WTC11 (cell line): ENCODE data around the gene SLC9A6. TPM values are rescaled to one million over a fixed set of nuclear protein-coding genes. Genes with fewer than 3 reads are reported as not detected.

ENCODE experiments used
- ATAC-seq: fragments of 200-7000 bp; cut with Tn5 transposase; 2 replicates; pipeline ENCODE4 v1.10.0; 2021; ENCODE audit warnings: mild to moderate bottlenecking, moderate library complexity
- CTCF ChIA-PET: fragments of 300-600 bp; sonication (Branson Sonifier 250); formaldehyde crosslinking; loops from one replicate; lab custom pipeline; 2021; ENCODE audit warnings: antibody characterized with exemption; lab: Charles Lee
- POLR2A ChIA-PET: fragments of 350-600 bp; sonication (Branson Sonifier 250); formaldehyde crosslinking; loops from one replicate; lab custom pipeline; 2021; ENCODE audit warnings: antibody characterized with exemption; lab: Charles Lee
- DNase-seq: peaks from one replicate; pipeline ENCODE4 v3.0.0; 2021; ENCODE audit warnings: low spot score
- H3K27ac Mint-ChIP-seq: 2 replicates; pipeline ENCODE4 v1.8.0; 2021; ENCODE audit warnings: mixed read lengths
- H3K27me3 Mint-ChIP-seq: 2 replicates; pipeline ENCODE4 v1.8.0; 2021; ENCODE audit warnings: low read depth, mild to moderate bottlenecking, moderate library complexity, mixed read lengths
- H3K36me3 Mint-ChIP-seq: 2 replicates; pipeline ENCODE4 v1.8.0; 2021; ENCODE audit warnings: mixed read lengths
- H3K4me1 Mint-ChIP-seq: 2 replicates; pipeline ENCODE4 v1.8.0; 2022; ENCODE audit warnings: mixed read lengths
- H3K4me3 Mint-ChIP-seq: 2 replicates; pipeline ENCODE4 v1.8.0; 2021; ENCODE audit warnings: mild to moderate bottlenecking, moderate library complexity, mixed read lengths
- H3K9me3 Mint-ChIP-seq: 2 replicates; pipeline ENCODE4 v1.8.0; 2021; ENCODE audit warnings: mixed read lengths
- CBFB ChIP-seq: sonication (generic); formaldehyde crosslinking; IDR thresholded peaks from 2 replicates; pipeline ENCODE4 v1.8.1; 2022; ENCODE audit warnings: mild to moderate bottlenecking, low read depth, missing genetic modification reagents
- E2F1 ChIP-seq: sonication (generic); formaldehyde crosslinking; IDR thresholded peaks from 2 replicates; pipeline ENCODE4 v1.8.0; 2022; ENCODE audit warnings: mild to moderate bottlenecking, missing genetic modification reagents
- FOXJ3 ChIP-seq: sonication (generic); formaldehyde crosslinking; IDR thresholded peaks from 2 replicates; pipeline ENCODE4 v1.9.0; 2021; ENCODE audit warnings: missing genetic modification reagents, mild to moderate bottlenecking, borderline replicate concordance
- GTF2I ChIP-seq: fragments of 250-450 bp; sonication (Bioruptor Pico); conservative IDR thresholded peaks from 2 replicates; pipeline ENCODE4 v1.4.0; 2021; ENCODE audit warnings: mild to moderate bottlenecking
- IRF1 ChIP-seq: sonication (generic); formaldehyde crosslinking; IDR thresholded peaks from 2 replicates; pipeline ENCODE4 v1.8.0; 2023; ENCODE audit warnings: missing genetic modification reagents
- NR3C1 ChIP-seq: sonication (generic); formaldehyde crosslinking; conservative IDR thresholded peaks from 2 replicates; pipeline ENCODE4 v1.8.1; 2023; ENCODE audit warnings: low read depth, mild to moderate bottlenecking, missing genetic modification reagents
- TEAD1 ChIP-seq: sonication (generic); formaldehyde crosslinking; IDR thresholded peaks from 2 replicates; pipeline ENCODE4 v1.8.0; 2022; ENCODE audit warnings: mild to moderate bottlenecking, missing genetic modification reagents
- TEAD4 ChIP-seq: sonication (generic); formaldehyde crosslinking; IDR thresholded peaks from 2 replicates; pipeline ENCODE4 v1.8.0; 2022; ENCODE audit warnings: mild to moderate bottlenecking, missing genetic modification reagents
- ZNF219 ChIP-seq: sonication (generic); formaldehyde crosslinking; IDR thresholded peaks from 2 replicates; pipeline ENCODE4 v1.8.0; 2023; ENCODE audit warnings: missing genetic modification reagents, mild to moderate bottlenecking, borderline replicate concordance
- ZNF317 ChIP-seq: sonication (generic); formaldehyde crosslinking; IDR thresholded peaks from 2 replicates; pipeline ENCODE4 v1.8.1; 2023; ENCODE audit warnings: low read depth, mild to moderate bottlenecking, moderate library complexity, missing genetic modification reagents, borderline replicate concordance
- ZNF396 ChIP-seq: fragments of 250-450 bp; sonication (Bioruptor Pico); IDR thresholded peaks from 2 replicates; pipeline ENCODE4 v1.8.0; 2021; ENCODE audit warnings: mild to moderate bottlenecking, moderate library complexity, borderline replicate concordance
- total RNA-seq: library from RNA; stranded (reverse); gene quantifications from 3 replicates; pipeline ENCODE4 v1.2.3, GENCODE V29; 2021
- TF ChIP-seq, protein P1 (sequence below): sonication (generic); formaldehyde crosslinking; IDR thresholded peaks from 2 replicates; pipeline ENCODE4 v1.8.0; 2023; ENCODE audit warnings: missing genetic modification reagents, mild to moderate bottlenecking, borderline replicate concordance
- TF ChIP-seq, protein P2 (sequence below): sonication (generic); formaldehyde crosslinking; IDR thresholded peaks from 2 replicates; pipeline ENCODE4 v1.8.1; 2023; ENCODE audit warnings: mild to moderate bottlenecking, missing genetic modification reagents, borderline replicate concordance
- TF ChIP-seq, protein P3 (sequence below): fragments of 250-450 bp; sonication (Bioruptor Pico); IDR thresholded peaks from 2 replicates; pipeline ENCODE4 v1.8.0; 2021; ENCODE audit warnings: mild to moderate bottlenecking

SLC9A6 gene
- total RNA-seq, 1 experiment from 2014 or later = 9.6 TPM

- POLR2A ChIA-PET = no interaction called here
- Mint-ChIP-seq H3K9me3 (no peaks in the 10 kb centered on the region), H3K4me1 (no peaks in the 10 kb centered on the region), H3K36me3 (peaks cover 18% of the 10 kb centered on the region), H3K27ac (no peak overlapping the region), H3K27me3 (no peaks in the 10 kb centered on the region), H3K4me3 (no peak overlapping the region)
- CTCF ChIA-PET = no interaction called here
- DNase-seq = no peak
- ATAC-seq = no peak
- TF ChIP-seq TEAD4 (CRISPR knock-in tag) (no peak), GTF2I (CRISPR knock-in tag) (no peak)
- TF ChIP-seq, protein P1, sequence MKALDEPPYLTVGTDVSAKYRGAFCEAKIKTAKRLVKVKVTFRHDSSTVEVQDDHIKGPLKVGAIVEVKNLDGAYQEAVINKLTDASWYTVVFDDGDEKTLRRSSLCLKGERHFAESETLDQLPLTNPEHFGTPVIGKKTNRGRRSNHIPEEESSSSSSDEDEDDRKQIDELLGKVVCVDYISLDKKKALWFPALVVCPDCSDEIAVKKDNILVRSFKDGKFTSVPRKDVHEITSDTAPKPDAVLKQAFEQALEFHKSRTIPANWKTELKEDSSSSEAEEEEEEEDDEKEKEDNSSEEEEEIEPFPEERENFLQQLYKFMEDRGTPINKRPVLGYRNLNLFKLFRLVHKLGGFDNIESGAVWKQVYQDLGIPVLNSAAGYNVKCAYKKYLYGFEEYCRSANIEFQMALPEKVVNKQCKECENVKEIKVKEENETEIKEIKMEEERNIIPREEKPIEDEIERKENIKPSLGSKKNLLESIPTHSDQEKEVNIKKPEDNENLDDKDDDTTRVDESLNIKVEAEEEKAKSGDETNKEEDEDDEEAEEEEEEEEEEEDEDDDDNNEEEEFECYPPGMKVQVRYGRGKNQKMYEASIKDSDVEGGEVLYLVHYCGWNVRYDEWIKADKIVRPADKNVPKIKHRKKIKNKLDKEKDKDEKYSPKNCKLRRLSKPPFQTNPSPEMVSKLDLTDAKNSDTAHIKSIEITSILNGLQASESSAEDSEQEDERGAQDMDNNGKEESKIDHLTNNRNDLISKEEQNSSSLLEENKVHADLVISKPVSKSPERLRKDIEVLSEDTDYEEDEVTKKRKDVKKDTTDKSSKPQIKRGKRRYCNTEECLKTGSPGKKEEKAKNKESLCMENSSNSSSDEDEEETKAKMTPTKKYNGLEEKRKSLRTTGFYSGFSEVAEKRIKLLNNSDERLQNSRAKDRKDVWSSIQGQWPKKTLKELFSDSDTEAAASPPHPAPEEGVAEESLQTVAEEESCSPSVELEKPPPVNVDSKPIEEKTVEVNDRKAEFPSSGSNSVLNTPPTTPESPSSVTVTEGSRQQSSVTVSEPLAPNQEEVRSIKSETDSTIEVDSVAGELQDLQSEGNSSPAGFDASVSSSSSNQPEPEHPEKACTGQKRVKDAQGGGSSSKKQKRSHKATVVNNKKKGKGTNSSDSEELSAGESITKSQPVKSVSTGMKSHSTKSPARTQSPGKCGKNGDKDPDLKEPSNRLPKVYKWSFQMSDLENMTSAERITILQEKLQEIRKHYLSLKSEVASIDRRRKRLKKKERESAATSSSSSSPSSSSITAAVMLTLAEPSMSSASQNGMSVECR (CRISPR knock-in tag) = no peak
- TF ChIP-seq, all 79 proteins: peak for 0
Measured at GRCh38 chrX:136021160-136021559, 35.9 kb downstream of the SLC9A6 start.

DNA sequence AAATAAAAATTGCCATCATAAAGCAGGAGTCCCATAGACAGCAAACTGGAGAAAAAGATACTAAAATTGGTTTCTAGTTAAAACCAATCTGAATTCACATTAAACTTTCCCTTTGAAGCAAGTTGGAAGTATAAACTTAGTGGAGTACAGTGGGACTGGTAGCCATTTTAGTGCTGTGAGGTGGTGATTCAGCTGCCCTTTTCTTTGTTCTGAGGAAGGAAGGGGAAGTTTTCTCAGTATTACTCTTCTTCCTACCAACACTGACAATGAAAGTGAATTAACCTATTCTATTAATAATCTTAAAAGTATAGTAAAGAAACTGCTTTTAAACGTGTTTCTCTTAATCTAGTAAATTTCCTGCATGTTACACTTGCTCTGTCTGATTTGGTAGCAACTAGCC, 36.7 kb downstream of the SLC9A6 start:
- no peaks in the 10 kb centered on the region for H3K9me3 Mint-ChIP-seq

More for the DNA sequence above, 36.7 kb downstream of the SLC9A6 start:
- no peaks in the 10 kb centered on the region for H3K27me3 Mint-ChIP-seq
- DNase-seq (no peak), ATAC-seq (no peak)
- peaks cover 17% of the 10 kb centered on the region for H3K36me3 Mint-ChIP-seq
- H3K27ac Mint-ChIP-seq = no peak overlapping the region
- TF ChIP-seq FOXJ3 (CRISPR knock-in tag) (no peak), E2F1 (CRISPR knock-in tag) (no peak), ZNF396 (CRISPR knock-in tag) (no peak), TEAD4 (CRISPR knock-in tag) (no peak), CBFB (CRISPR knock-in tag) (no peak), IRF1 (CRISPR knock-in tag) (no peak), ZNF317 (CRISPR knock-in tag) (no peak), NR3C1 (CRISPR knock-in tag) (no peak), ZNF219 (CRISPR knock-in tag) (no peak), TEAD1 (CRISPR knock-in tag) (no peak)
- TF ChIP-seq, protein P2, sequence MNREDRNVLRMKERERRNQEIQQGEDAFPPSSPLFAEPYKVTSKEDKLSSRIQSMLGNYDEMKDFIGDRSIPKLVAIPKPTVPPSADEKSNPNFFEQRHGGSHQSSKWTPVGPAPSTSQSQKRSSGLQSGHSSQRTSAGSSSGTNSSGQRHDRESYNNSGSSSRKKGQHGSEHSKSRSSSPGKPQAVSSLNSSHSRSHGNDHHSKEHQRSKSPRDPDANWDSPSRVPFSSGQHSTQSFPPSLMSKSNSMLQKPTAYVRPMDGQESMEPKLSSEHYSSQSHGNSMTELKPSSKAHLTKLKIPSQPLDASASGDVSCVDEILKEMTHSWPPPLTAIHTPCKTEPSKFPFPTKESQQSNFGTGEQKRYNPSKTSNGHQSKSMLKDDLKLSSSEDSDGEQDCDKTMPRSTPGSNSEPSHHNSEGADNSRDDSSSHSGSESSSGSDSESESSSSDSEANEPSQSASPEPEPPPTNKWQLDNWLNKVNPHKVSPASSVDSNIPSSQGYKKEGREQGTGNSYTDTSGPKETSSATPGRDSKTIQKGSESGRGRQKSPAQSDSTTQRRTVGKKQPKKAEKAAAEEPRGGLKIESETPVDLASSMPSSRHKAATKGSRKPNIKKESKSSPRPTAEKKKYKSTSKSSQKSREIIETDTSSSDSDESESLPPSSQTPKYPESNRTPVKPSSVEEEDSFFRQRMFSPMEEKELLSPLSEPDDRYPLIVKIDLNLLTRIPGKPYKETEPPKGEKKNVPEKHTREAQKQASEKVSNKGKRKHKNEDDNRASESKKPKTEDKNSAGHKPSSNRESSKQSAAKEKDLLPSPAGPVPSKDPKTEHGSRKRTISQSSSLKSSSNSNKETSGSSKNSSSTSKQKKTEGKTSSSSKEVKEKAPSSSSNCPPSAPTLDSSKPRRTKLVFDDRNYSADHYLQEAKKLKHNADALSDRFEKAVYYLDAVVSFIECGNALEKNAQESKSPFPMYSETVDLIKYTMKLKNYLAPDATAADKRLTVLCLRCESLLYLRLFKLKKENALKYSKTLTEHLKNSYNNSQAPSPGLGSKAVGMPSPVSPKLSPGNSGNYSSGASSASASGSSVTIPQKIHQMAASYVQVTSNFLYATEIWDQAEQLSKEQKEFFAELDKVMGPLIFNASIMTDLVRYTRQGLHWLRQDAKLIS (CRISPR knock-in tag) = no peak
- TF ChIP-seq, protein P3, sequence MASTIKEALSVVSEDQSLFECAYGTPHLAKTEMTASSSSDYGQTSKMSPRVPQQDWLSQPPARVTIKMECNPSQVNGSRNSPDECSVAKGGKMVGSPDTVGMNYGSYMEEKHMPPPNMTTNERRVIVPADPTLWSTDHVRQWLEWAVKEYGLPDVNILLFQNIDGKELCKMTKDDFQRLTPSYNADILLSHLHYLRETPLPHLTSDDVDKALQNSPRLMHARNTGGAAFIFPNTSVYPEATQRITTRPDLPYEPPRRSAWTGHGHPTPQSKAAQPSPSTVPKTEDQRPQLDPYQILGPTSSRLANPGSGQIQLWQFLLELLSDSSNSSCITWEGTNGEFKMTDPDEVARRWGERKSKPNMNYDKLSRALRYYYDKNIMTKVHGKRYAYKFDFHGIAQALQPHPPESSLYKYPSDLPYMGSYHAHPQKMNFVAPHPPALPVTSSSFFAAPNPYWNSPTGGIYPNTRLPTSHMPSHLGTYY (CRISPR knock-in tag) = no peak
- ChIA-PET POLR2A (no interaction called here), CTCF (no interaction called here)
- H3K4me1 Mint-ChIP-seq = no peaks in the 10 kb centered on the region
- H3K4me3 Mint-ChIP-seq = no peak overlapping the region
